COLO829 (cell line): Measurements from ENCODE around the gene SEC63.

Experiments used
- DNase-seq: peaks from one replicate; pipeline ENCODE4 v3.0.0; 2012; ENCODE audit warnings: low spot score

The SEC63 gene

GRCh38 chr6:107818272-107818671 is 139.7 kb downstream of the SEC63 start:
- no peak for DNase-seq

GRCh38 chr6:107817784-107818183 is 140.2 kb downstream of the SEC63 start:
- DNase-seq, result no peak
